Heart right ventricle (tissue), 16 donors: ENCODE results near the gene ABCA4. TPM values are rescaled to one million over a fixed set of nuclear protein-coding genes. Genes with fewer than 3 reads are reported as not detected.

Experiments
- ATAC-seq, 8 donors: fragments of 200-7000 bp; cut with Tn5 transposase; one replicate each; pipeline ENCODE4 v1.9.1; 2020; ENCODE audit warnings: mild to moderate bottlenecking in 8 of 8, moderate library complexity in 8 of 8, moderate number of reproducible peaks in 1 of 8
- DNase-seq, 2 donors: peaks; one replicate each; pipeline ENCODE4 v3.0.0-alpha.2; 2020
- H3K27ac ChIP-seq, 10 donors: fragments of 200-600 bp; sonication (generic) in 2 of 10; one replicate each; pipeline versions ENCODE4 v1.5.0 to v1.8.0; 2020 to 2022; ENCODE audit warnings: mild to moderate bottlenecking in 3 of 10
- H3K27me3 ChIP-seq, 7 donors: fragments of 200-600 bp; one replicate each; pipeline ENCODE4 v1.8.0; 2021 to 2022; ENCODE audit warnings: mild to moderate bottlenecking in 2 of 7
- H3K36me3 ChIP-seq, 9 donors: fragments of 200-600 bp; sonication (generic) in 1 of 9; one replicate each; pipeline versions ENCODE4 v1.5.0 to v1.8.0; 2020 to 2022; ENCODE audit warnings: mild to moderate bottlenecking in 2 of 9
- H3K4me1 ChIP-seq, 9 donors: fragments of 200-600 bp; sonication (generic) in 1 of 9; one replicate each; pipeline versions ENCODE4 v1.5.0 to v1.8.0; 2020 to 2022; ENCODE audit warnings: mild to moderate bottlenecking in 4 of 9
- H3K4me3 ChIP-seq, 10 donors: fragments of 200-600 bp; sonication (generic) in 2 of 10; one replicate each; pipeline versions ENCODE4 v1.5.0 to v1.8.0; 2020 to 2022; ENCODE audit warnings: mild to moderate bottlenecking in 7 of 10, moderate library complexity in 2 of 10
- H3K9me3 ChIP-seq, 11 donors: fragments of 200-600 bp in 10 of 11; sonication (generic) in 2 of 11; one replicate each; pipeline versions ENCODE4 v1.5.0 to v1.8.0; 2013 to 2022; ENCODE audit warnings: mild to moderate bottlenecking in 2 of 11, control low read depth in 1 of 11, moderate library complexity in 1 of 11
- CTCF ChIP-seq, 9 donors: fragments of 200-600 bp; sonication (generic) in 2 of 9; IDR thresholded peaks; one replicate each; pipeline versions ENCODE4 v1.5.0 to v1.8.0; 2021 to 2022; ENCODE audit warnings: antibody characterized with exemption in 9 of 9, mild to moderate bottlenecking in 5 of 9, moderate library complexity in 1 of 9
- WGBS, 2 donors: extraction: QIAGEN DNeasy Blood & Tissue Kit; methylation state at CpG; one replicate each; pipeline ENCODE4 v1.1.7; 2013; ENCODE audit warnings: inconsistent platforms in 1 of 2; 5-methylcytosine and 5-hydroxymethylcytosine counted together
- intact Hi-C, 10 donors: fragments of 100-400 bp; cut with DNase I; formaldehyde crosslinking; loops; one replicate each; pipeline versions ENCODE4 v1.11.1 to v1.14.2; 2022
- polyA plus RNA-seq, 2 donors: library from polyadenylated mRNA; stranded (reverse); fragments of 200-250 nt; gene quantifications; one replicate each; pipeline ENCODE4 v1.2.3, GENCODE V29; 2013
- total RNA-seq, 10 donors: library from RNA; stranded (reverse); fragmentation: NEBNext Ultra II Directional in 3 of 10; extraction: Animal tissue kit (Norgen Biotek cat#: 25700) in 3 of 10; gene quantifications; one replicate each; pipeline versions ENCODE4 v1.2.1 to v1.2.4, GENCODE V29; 2021 to 2023
- donor health status: Arrhythmogenic right ventricular cardiomyopathy.
- donor health status: ischemic (EF 13 %, LVEDD 7.1; RV severe dilation, severe dysfunction).
- donor health status: healthy with polysubstance abuse.
- donor health status: DM: no; HTN: yes; CAD: no.
- donor health status: DM: no; HTN: no; CAD: no.
- donor health status: ischemic (EF 25% LVEDD 6.9; RV normal size, moderate dysfunction).
- donor health status: ischemic (EF 25% LVEDD 5.7; RV mildly dilated, moderate dysfunction).
- donor health status: healthy.
- donor health status: DM: yes; HTN: yes; CAD: no.
- donor health status: Ischemic cardiomyopathy.
- donor health status: ischemic (EF 35%, LVEDD 5.7; RV mildly dilated, moderate dysfunction).
- donor health status: nonischemic (EF 11% LVEDD 7.7; RV severe dilation, severe dysfunction).
- donor health status: DM: yes; HTN: yes; CAD: no.
- donor health status: PGD.
- donor health status: ischemic (EF 29% LVEDD 5.4; RV normal size, mild dysfunction).
- donor health status: nonischemic (EF 23%, LVEDD 6.1; RV moderate dilation, normal function).

ABCA4 gene
- total and polyA plus RNA-seq, 12 donors: 0.05 to 0.66 (median 0.21) TPM

DNA sequence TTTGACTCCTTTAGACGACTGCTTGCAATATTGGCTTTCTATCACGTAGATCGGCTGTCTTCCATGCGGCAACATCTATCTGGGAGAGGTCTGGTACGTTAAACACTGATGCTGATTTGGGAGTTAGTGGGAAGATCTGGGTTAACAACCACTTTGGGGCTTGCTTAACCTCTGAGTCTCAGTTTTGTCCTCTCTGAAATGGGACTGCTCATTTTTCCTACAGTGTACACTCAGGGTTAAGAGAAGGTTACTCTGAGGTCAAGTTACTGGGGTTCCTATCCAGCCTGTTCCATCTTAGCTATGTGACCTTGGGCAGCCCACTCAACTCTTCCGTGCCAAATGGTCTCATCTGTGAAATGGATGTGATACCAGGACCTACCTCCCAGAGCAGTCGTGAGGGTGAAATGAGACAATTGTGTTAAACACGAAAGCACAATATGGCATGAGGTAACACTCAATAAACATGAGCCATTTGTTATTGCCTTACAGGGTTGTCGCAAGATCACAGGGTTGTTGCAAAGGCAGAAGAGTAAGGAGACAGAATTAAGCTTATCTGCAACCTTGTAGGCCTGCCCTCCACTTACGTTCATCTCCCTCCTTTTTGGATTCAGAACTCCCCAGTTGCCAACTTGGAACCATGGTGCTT lies 5.6 kb downstream of the ABCA4 start:
- Histone ChIP-seq H3K27ac (peak overlapping the region in 2 of 10 donors; percentile 3 to 76), H3K27me3 (peaks cover 0 to 75% (median 0%) of the 10 kb centered on the region in 7 donors), H3K36me3 (no peaks in the 10 kb centered on the region), H3K4me1 (peaks cover 3 to 38% (median 9%) of the 10 kb centered on the region in 9 donors), H3K4me3 (no peak overlapping the region), H3K9me3 (no peaks in the 10 kb centered on the region)
- no peak for ATAC-seq
- no peak for TF ChIP-seq CTCF (IDR thresholded peaks at IDR 0.05)
- no peak for DNase-seq
- 92 to 94% methylated on average over 10 of the region's 10 CpGs for WGBS, 2 donors
- intact Hi-C loops: no loop called here

GRCh38 chr1:94113589-94114226 lies 7.2 kb downstream of the ABCA4 start:
- Histone ChIP-seq H3K4me3 (no peak overlapping the region), H3K27me3 (peaks cover 0 to 87% (median 0%) of the 10 kb centered on the region in 7 donors), H3K4me1 (peaks cover 3 to 47% (median 12%) of the 10 kb centered on the region in 9 donors), H3K36me3 (no peaks in the 10 kb centered on the region), H3K27ac (peak overlapping the region in 1 of 10 donors; percentile 0), H3K9me3 (no peaks in the 10 kb centered on the region)
- 43 to 46% methylated on average over 2 of the region's 2 CpGs for WGBS, 2 donors
- intact Hi-C loops: no loop called here
- ATAC-seq (no peak), DNase-seq (no peak)
- TF ChIP-seq CTCF (IDR thresholded peaks at IDR 0.05): no peak

- peaks cover 0 to 90% (median 0%) of the 10 kb centered on the region in 7 donors for H3K27me3 ChIP-seq
- 89 to 93% methylated on average over 9 of the region's 9 CpGs for WGBS, 2 donors
- no peak overlapping the region for H3K4me3 ChIP-seq
Measured at GRCh38 chr1:94111879-94112278, 9.1 kb downstream of the ABCA4 start.

More at GRCh38 chr1:94111879-94112278, 9.1 kb downstream of the ABCA4 start:
- TF ChIP-seq CTCF (IDR thresholded peaks at IDR 0.05): no peak
- Histone ChIP-seq H3K4me1 (peaks cover 0 to 29% (median 9%) of the 10 kb centered on the region in 9 donors), H3K27ac (no peak overlapping the region), H3K9me3 (no peaks in the 10 kb centered on the region), H3K36me3 (no peaks in the 10 kb centered on the region)
- intact Hi-C loops: no loop called here
- no peak for ATAC-seq
- no peak for DNase-seq
